CD14-positive monocyte (primary cell): Measurements from ENCODE around the gene PDE4B. TPM values are rescaled to one million over a fixed set of nuclear protein-coding genes. Genes with fewer than 3 reads are reported as not detected.
A peak's percentile ranks its signal among the peaks of the same experiment; 100 is the strongest.

ENCODE experiments used
- DNase-seq, 3 donors: peaks; one replicate each; pipeline ENCODE4 v3.0.0-alpha.2; 2011 to 2022
- H2AFZ ChIP-seq: 2 replicates; pipeline ENCODE4 v1.6.0; 2012; ENCODE audit warnings: mild to moderate bottlenecking, low read depth, low read length, inconsistent platforms; ENCODE audit not compliant: insufficient read depth, poor library complexity, severe bottlenecking
- H3K27ac ChIP-seq, 2 donors: 1 replicate in 1 of 2; 2 replicates in 1 of 2; pipeline ENCODE4 v1.5.1; 2012 to 2013; ENCODE audit warnings: low read length in 2 of 2, control low read depth in 1 of 2, inconsistent platforms in 1 of 2, low read depth in 1 of 2, mild to moderate bottlenecking in 1 of 2
- H3K27me3 ChIP-seq, 2 donors: one replicate each; pipeline versions ENCODE4 v1.6.0 to v1.6.1; 2011 to 2013; ENCODE audit warnings: low read length in 2 of 2; ENCODE audit not compliant: control insufficient read depth in 2 of 2, insufficient read depth in 2 of 2
- H3K36me3 ChIP-seq, 2 donors: replicated peaks in 1 of 2; 1 replicate in 1 of 2; 2 replicates in 1 of 2; pipeline versions ENCODE4 v1.5.1 to v1.6.1; 2012 to 2013; ENCODE audit warnings: low read length in 2 of 2, control low read depth in 1 of 2, inconsistent platforms in 1 of 2, mild to moderate bottlenecking in 1 of 2; ENCODE audit not compliant: insufficient read depth in 2 of 2, control insufficient read depth in 1 of 2
- H3K4me1 ChIP-seq, 2 donors: 1 replicate in 1 of 2; 2 replicates in 1 of 2; pipeline versions ENCODE4 v1.5.1 to v1.6.1; 2012 to 2013; ENCODE audit warnings: low read length in 2 of 2, control low read depth in 1 of 2, inconsistent platforms in 1 of 2, mild to moderate bottlenecking in 1 of 2, moderate library complexity in 1 of 2; ENCODE audit not compliant: insufficient read depth in 2 of 2, control insufficient read depth in 1 of 2
- H3K4me2 ChIP-seq: replicated peaks from 2 replicates; pipeline ENCODE3; 2012; ENCODE audit warnings: low read length, moderate library complexity, mild to moderate bottlenecking; ENCODE audit not compliant: poor library complexity, severe bottlenecking; ENCODE audit errors: extremely low read depth
- H3K4me3 ChIP-seq, 3 experiments: fragments of 200-600 bp in 1 of 3; sonication (generic) in 1 of 3; replicated peaks in 1 of 3; 1 replicate in 2 of 3; 2 replicates in 1 of 3; pipeline ENCODE4 v1.5.1; 2011 to 2013; ENCODE audit warnings: low read length in 3 of 3, mild to moderate bottlenecking in 3 of 3, control low read depth in 2 of 3, low read depth in 2 of 3, inconsistent platforms in 1 of 3, moderate library complexity in 1 of 3
- H3K79me2 ChIP-seq: 2 replicates; pipeline ENCODE4 v1.6.0; 2012; ENCODE audit warnings: mild to moderate bottlenecking, control low read depth, inconsistent platforms, low read length, moderate library complexity; ENCODE audit not compliant: insufficient read depth
- H3K9ac ChIP-seq: 2 replicates; pipeline ENCODE4 v1.6.0; 2017; ENCODE audit warnings: low read length, mild to moderate bottlenecking; ENCODE audit not compliant: insufficient read depth, poor library complexity, severe bottlenecking
- H3K9me3 ChIP-seq, 2 donors: replicated peaks in 1 of 2; 1 replicate in 1 of 2; 2 replicates in 1 of 2; pipeline versions ENCODE4 v1.5.1 to v1.6.1; 2012 to 2013; ENCODE audit warnings: low read length in 2 of 2, control low read depth in 1 of 2; ENCODE audit not compliant: control insufficient read depth in 1 of 2, insufficient read depth in 1 of 2
- H4K20me1 ChIP-seq: 2 replicates; pipeline ENCODE4 v1.6.0; 2012; ENCODE audit warnings: mild to moderate bottlenecking, low read length, control low read depth, moderate library complexity; ENCODE audit not compliant: insufficient read depth
- H3K27ac Mint-ChIP-seq, 7 donors: one replicate each; pipeline ENCODE4 v1.8.0; 2020; ENCODE audit warnings: mild to moderate bottlenecking in 7 of 7, mixed read lengths in 7 of 7, moderate library complexity in 6 of 7, inconsistent platforms in 2 of 7
- H3K27me3 Mint-ChIP-seq, 3 donors: one replicate each; pipeline ENCODE4 v1.8.0; 2021 to 2022; ENCODE audit warnings: low read depth in 3 of 3, mild to moderate bottlenecking in 3 of 3, mixed read lengths in 3 of 3, moderate library complexity in 3 of 3, inconsistent platforms in 1 of 3
- H3K36me3 Mint-ChIP-seq, 2 donors: one replicate each; pipeline ENCODE4 v1.8.0; 2020; ENCODE audit warnings: mixed read lengths in 2 of 2, inconsistent platforms in 1 of 2, mild to moderate bottlenecking in 1 of 2
- H3K4me1 Mint-ChIP-seq: one replicate; pipeline ENCODE4 v1.8.0; 2020; ENCODE audit warnings: mild to moderate bottlenecking, mixed read lengths
- H3K4me3 Mint-ChIP-seq, 2 donors: one replicate each; pipeline ENCODE4 v1.8.0; 2020; ENCODE audit warnings: mild to moderate bottlenecking in 2 of 2, mixed read lengths in 2 of 2, moderate library complexity in 1 of 2
- H3K9me3 Mint-ChIP-seq, 7 donors: one replicate each; pipeline ENCODE4 v1.8.0; 2020 to 2022; ENCODE audit warnings: mixed read lengths in 7 of 7, mild to moderate bottlenecking in 6 of 7, moderate library complexity in 6 of 7, inconsistent platforms in 2 of 7
- CTCF ChIP-seq: fragments of 200-600 bp; IDR thresholded peaks from one replicate; pipeline ENCODE4 v1.8.0; 2022; ENCODE audit warnings: antibody characterized with exemption, mild to moderate bottlenecking
- WGBS: methylation state at CpG from one replicate; pipeline ENCODE4 v1.1.5; 2013; ENCODE audit warnings: missing lambda C conversion rate; ENCODE audit not compliant: insufficient coverage; 5-methylcytosine and 5-hydroxymethylcytosine counted together
- intact Hi-C, 2 donors: fragments of 100-400 bp; cut with micrococcal nuclease; formaldehyde crosslinking; loops; one replicate each; pipeline versions ENCODE4 v1.15.0 to v1.15.1; 2023
- polyA plus RNA-seq, 3 donors: library from polyadenylated mRNA; depleted of rRNA in 1 of 3; unstranded in 2 of 3; stranded (reverse) in 1 of 3; fragments of 300-500 nt in 2 of 3; fragments of >200 nt in 1 of 3; fragmentation: Illumina TruSeq in 2 of 3; gene quantifications; 1 replicate in 2 of 3; 2 replicates in 1 of 3; pipeline ENCODE4 v1.2.3, GENCODE V29; 2012 to 2021

PDE4B gene
- polyA plus RNA-seq, 3 donors = 17.2 to 52.8 (median 25.2) TPM

- no peaks in the 10 kb centered on the region for H4K20me1 ChIP-seq
- Mint-ChIP-seq H3K27me3 (peaks cover 1 to 5% (median 2%) of the 10 kb centered on the region in 3 donors), H3K36me3 (no peaks in the 10 kb centered on the region), H3K27ac (no peak overlapping the region), H3K9me3 (peaks cover 0 to 2% (median 0%) of the 10 kb centered on the region in 7 donors), H3K4me3 (no peak overlapping the region), H3K4me1 (peaks cover 4% of the 10 kb centered on the region)
- H3K27me3 ChIP-seq = no peaks in the 10 kb centered on the region
- no peaks in the 10 kb centered on the region for H3K36me3 ChIP-seq
- no peak for TF ChIP-seq CTCF
- H3K4me2 ChIP-seq = no peak overlapping the region
- intact Hi-C loops = no loop called here
- peak in 1 of 3 donors; percentile 41 for DNase-seq
- no peak overlapping the region for H3K4me3 ChIP-seq
- H3K27ac ChIP-seq = no peak overlapping the region
- H3K9me3 ChIP-seq = no peaks in the 10 kb centered on the region
- H3K9ac ChIP-seq = no peak overlapping the region
- H3K79me2 ChIP-seq = no peaks in the 10 kb centered on the region
- H3K4me1 ChIP-seq = no peaks in the 10 kb centered on the region
- no peak overlapping the region for H2AFZ ChIP-seq
Observed at GRCh38 chr1:66231217-66231616, 438.5 kb downstream of the PDE4B start.

GRCh38 chr1:66231681-66232463, 439.2 kb downstream of the PDE4B start:
- no peaks in the 10 kb centered on the region for H3K79me2 ChIP-seq
- H3K4me1 ChIP-seq = no peaks in the 10 kb centered on the region
- no peak overlapping the region for H3K4me2 ChIP-seq
- no peaks in the 10 kb centered on the region for H4K20me1 ChIP-seq
- peaks cover 1 to 8% (median 2%) of the 10 kb centered on the region in 3 donors for H3K27me3 Mint-ChIP-seq
- intact Hi-C loops = no loop called here
- H3K27ac ChIP-seq = no peak overlapping the region
- H3K4me3 ChIP-seq = no peak overlapping the region
- peaks cover 0 to 2% (median 0%) of the 10 kb centered on the region in 7 donors for H3K9me3 Mint-ChIP-seq
- H3K9me3 ChIP-seq = no peaks in the 10 kb centered on the region
- H3K9ac ChIP-seq = no peak overlapping the region
- no peaks in the 10 kb centered on the region for H3K27me3 ChIP-seq
- H2AFZ ChIP-seq = no peak overlapping the region
- no peak overlapping the region for H3K4me3 Mint-ChIP-seq
- H3K4me1 Mint-ChIP-seq = peaks cover 4% of the 10 kb centered on the region
- no peak overlapping the region for H3K27ac Mint-ChIP-seq
- H3K36me3 ChIP-seq = no peaks in the 10 kb centered on the region
- no peak for TF ChIP-seq CTCF
- no peak for DNase-seq
- no peaks in the 10 kb centered on the region for H3K36me3 Mint-ChIP-seq
- 100% methylated on average over 1 of the region's 5 CpGs for WGBS
